Right lobe of liver (tissue), 4 donors: Measurements from ENCODE around the gene GCAT.

Source experiments
- CTCF ChIP-seq, 4 donors: fragments of 200-600 bp in 3 of 4; fragments of 450-650 bp in 1 of 4; IDR thresholded peaks; one replicate each; pipeline versions ENCODE4 v1.5.1 to v1.8.0; 2016 to 2022; ENCODE audit warnings: antibody characterized with exemption in 4 of 4, mild to moderate bottlenecking in 2 of 4
- POLR2A ChIP-seq: fragments of 450-650 bp; IDR thresholded peaks from one replicate; pipeline ENCODE4 v1.6.1; 2017; ENCODE audit warnings: antibody characterized with exemption, mild to moderate bottlenecking
- donor health status: DM: no; HTN: no; CAD: no.
- donor health status: DM: no; HTN: no; CAD: no.
- donor health status: DM: no; HTN: yes; CAD: no.

DNA sequence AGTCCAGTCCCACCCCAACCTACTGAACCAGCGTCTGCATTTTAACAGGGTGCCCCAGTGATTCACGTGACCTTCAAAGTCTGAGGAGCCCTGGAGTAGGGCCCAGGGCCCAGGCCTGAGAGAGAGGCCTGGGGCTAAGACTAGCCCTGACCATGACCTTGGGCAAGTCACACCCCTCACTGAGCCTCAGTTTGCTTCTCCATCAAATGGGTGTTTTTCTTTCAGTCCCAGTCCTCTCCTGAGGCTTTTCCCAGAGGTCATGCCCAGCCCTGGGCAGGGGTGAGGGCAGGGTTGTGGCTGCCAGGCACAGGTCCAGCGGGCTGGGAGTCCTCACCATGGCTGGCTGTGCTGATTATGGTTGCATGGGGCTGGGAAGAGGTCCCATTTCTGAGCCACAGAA lies 33.0 kb upstream of the GCAT start:
- no peak for TF ChIP-seq CTCF (IDR thresholded peaks at IDR 0.05)
- no peak for TF ChIP-seq POLR2A
